Measurements from ENCODE around the gene CERS2. TPM values are rescaled to one million over a fixed set of nuclear protein-coding genes. Genes with fewer than 3 reads are reported as not detected.
"Not testable (repeated sequence)": the region's sequence is repeated elsewhere in the genome, so short reads cannot be mapped to it uniquely, and the experiment has no call there.

The CERS2 gene
- total RNA-seq, 4 donors from 2014 or later: 18.2 to 72.7 (median 45.4) TPM

DNA sequence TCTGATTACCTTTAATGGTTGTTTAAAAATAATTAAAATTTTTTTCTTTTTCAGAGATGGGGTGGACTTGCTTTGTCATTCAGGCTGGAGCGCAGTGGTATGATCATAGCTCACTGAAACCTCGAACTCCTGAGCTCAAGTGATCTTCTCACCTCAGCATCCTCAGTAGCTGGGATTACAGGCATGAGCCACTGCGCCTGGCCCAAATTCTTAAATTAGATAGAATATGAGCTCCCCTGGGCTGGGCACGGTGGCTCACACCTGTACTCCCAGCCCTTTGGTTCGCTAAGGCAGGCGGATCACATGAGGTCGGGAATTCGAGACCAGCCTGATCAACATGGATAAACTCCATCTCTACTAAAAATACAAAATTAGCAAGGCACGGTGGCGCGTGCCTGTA is 17.0 kb downstream of the CERS2 start:
- intact Hi-C loops (cut with DNase I): no loop called here
- Histone ChIP-seq H3K27me3 (no peaks in the 10 kb centered on the region), H3K27ac (no peak overlapping the region), H3K4me3 (no peak overlapping the region), H3K4me1 (no peaks in the 10 kb centered on the region), H3K9me3 (no peaks in the 10 kb centered on the region), H3K36me3 (peaks cover 20 to 100% (median 26%) of the 10 kb centered on the region in 3 donors)
- 96 to 98% methylated on average over 11 of the region's 11 CpGs for WGBS, 2 donors
- no peak for TF ChIP-seq POLR2A (IDR thresholded peaks at IDR 0.05)
- TF ChIP-seq, protein P1, sequence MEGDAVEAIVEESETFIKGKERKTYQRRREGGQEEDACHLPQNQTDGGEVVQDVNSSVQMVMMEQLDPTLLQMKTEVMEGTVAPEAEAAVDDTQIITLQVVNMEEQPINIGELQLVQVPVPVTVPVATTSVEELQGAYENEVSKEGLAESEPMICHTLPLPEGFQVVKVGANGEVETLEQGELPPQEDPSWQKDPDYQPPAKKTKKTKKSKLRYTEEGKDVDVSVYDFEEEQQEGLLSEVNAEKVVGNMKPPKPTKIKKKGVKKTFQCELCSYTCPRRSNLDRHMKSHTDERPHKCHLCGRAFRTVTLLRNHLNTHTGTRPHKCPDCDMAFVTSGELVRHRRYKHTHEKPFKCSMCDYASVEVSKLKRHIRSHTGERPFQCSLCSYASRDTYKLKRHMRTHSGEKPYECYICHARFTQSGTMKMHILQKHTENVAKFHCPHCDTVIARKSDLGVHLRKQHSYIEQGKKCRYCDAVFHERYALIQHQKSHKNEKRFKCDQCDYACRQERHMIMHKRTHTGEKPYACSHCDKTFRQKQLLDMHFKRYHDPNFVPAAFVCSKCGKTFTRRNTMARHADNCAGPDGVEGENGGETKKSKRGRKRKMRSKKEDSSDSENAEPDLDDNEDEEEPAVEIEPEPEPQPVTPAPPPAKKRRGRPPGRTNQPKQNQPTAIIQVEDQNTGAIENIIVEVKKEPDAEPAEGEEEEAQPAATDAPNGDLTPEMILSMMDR (IDR thresholded peaks at IDR 0.05): no peak
- DNase-seq: no peak

DNA sequence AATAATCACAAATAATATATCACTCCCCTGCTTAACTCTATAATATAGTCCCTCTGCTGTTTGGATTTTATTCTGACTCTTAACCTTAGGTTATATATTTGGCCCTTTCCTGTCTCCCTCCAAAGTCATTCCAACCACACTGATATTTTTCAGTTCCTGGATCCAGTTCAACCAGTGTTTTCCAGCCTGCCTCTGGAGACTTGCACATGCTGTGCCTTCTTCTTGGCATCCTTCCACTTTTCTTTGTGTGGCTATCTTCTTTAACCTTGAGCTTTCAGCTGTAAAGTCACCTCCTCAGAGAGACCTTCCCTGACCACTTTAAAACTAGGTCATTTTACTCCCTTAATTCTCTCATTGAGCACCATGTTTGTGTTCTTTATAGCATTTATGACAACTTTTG is 19.4 kb downstream of the CERS2 start:
- Histone ChIP-seq H3K27ac (no peak overlapping the region), H3K36me3 (peaks cover 20 to 100% (median 45%) of the 10 kb centered on the region in 3 donors), H3K4me3 (no peak overlapping the region), H3K9me3 (no peaks in the 10 kb centered on the region), H3K4me1 (no peaks in the 10 kb centered on the region), H3K27me3 (no peaks in the 10 kb centered on the region)
- DNase-seq: no peak
- intact Hi-C loops (cut with DNase I): no loop called here
- TF ChIP-seq, protein P1 (IDR thresholded peaks at IDR 0.05): no peak
- no peak for TF ChIP-seq POLR2A (IDR thresholded peaks at IDR 0.05)

DNA sequence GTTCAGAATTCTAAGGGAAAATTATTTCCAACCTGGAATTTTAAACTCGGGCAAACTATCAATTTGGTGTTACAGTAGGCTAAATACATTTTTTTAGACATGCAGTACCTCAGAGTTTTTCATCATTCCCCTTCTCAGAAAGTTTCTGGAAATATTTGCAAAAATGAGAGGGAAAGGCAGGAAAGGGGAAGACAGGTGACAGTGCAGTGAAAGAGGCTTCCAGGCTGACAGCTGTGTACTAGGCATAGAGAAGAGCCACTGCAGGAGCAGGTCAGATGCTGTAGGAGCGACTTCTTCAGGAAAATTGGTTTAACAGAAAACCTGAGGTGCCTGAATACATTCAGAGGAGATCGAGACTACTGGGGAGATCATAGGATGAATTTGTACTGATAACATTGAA is 19.9 kb downstream of the CERS2 start:
- H3K4me3 ChIP-seq: no peak overlapping the region
- TF ChIP-seq POLR2A (IDR thresholded peaks at IDR 0.05): no peak
- TF ChIP-seq, protein P1 (IDR thresholded peaks at IDR 0.05): no peak
- no peak overlapping the region for H3K27ac ChIP-seq
- H3K27me3 ChIP-seq: no peaks in the 10 kb centered on the region
- H3K36me3 ChIP-seq: peaks cover 19 to 100% (median 45%) of the 10 kb centered on the region in 3 donors
- no peak for DNase-seq
- no peaks in the 10 kb centered on the region for H3K4me1 ChIP-seq
- H3K9me3 ChIP-seq: no peaks in the 10 kb centered on the region
- intact Hi-C loops (cut with DNase I): no loop called here
- 85 to 93% methylated on average over 3 of the region's 3 CpGs for WGBS, 2 donors

DNA sequence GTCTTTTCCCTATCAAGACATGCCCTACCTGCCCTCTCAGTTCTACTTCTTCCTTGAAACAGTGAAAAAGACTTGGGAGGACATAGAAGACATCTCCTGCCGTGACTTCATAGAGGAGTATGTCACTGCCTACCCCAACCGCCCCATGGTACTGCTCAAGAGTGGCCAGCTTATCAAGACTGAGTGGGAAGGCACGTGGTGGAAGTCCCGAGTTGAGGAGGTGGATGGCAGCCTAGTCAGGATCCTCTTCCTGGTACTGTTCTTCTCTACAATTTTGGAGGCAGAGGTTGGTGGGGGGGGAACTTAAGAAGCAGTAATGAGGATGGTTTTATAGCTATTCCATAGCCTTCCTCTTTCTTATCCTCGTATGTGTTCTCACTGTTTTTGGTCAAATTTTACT is 29.8 kb downstream of the CERS2 start:
- TF ChIP-seq, protein P1 (IDR thresholded peaks at IDR 0.05): no peak
- TF ChIP-seq POLR2A (IDR thresholded peaks at IDR 0.05): no peak
- H3K4me1 ChIP-seq: no peaks in the 10 kb centered on the region
- no peaks in the 10 kb centered on the region for H3K27me3 ChIP-seq
- no peak overlapping the region for H3K4me3 ChIP-seq
- H3K27ac ChIP-seq: no peak overlapping the region
- intact Hi-C loops (cut with DNase I): no loop called here
- WGBS, 2 donors: 84 to 90% methylated on average over 4 to 5 of the region's 5 CpGs
- no peak for DNase-seq
- no peaks in the 10 kb centered on the region for H3K9me3 ChIP-seq
- peaks cover 4 to 100% (median 60%) of the 10 kb centered on the region in 3 donors for H3K36me3 ChIP-seq

DNA sequence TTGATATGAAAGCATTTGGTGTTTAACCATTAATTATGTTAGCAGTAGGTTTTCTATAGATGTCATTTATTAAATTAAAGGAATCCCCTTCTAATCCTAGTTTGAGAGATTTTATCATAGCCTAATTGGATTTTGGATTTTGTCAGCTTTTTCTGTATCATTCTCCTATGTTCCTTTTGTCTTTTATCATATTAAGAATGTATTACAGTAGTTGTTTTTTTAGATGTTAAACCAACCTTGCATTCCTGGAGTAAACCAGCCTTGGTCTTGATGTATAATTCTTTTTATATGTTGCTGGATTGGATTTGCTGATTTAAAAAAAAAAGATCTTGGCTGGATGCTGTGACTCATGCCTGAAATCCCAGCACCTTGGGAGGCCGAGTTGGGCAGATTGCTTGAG is 42.9 kb downstream of the CERS2 start:
- TF ChIP-seq POLR2A (IDR thresholded peaks at IDR 0.05): no peak
- 94% methylated on average over 1 of the region's 1 CpG for WGBS, 2 donors
- Histone ChIP-seq H3K4me1 (peaks cover 0 to 16% (median 9%) of the 10 kb centered on the region in 3 donors), H3K27ac (no peak overlapping the region), H3K27me3 (no peaks in the 10 kb centered on the region), H3K9me3 (peaks cover 0 to 12% (median 0%) of the 10 kb centered on the region in 3 donors), H3K36me3 (peaks cover 6 to 95% (median 18%) of the 10 kb centered on the region in 3 donors), H3K4me3 (no peak overlapping the region)
- DNase-seq: no peak
- intact Hi-C loops (cut with DNase I): no loop called here

DNA sequence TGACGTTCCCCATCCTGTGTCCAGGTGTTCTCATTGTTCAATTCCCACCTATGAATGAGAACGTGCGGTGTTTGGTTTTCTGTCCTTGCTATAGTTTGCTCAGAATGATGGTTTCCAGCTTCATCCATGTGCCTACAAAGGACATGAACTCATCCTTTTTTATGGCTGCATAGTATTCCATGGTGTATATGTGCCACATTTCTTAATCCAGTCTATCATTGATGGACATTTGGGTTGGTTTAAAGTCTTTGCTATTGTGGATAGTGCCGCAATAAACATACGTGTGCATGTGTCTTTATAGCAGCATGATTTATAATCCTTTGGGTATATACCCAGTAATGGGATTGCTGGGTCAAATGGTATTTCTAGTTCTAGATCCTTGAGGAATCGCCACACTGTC is 45.9 kb downstream of the CERS2 start:
- H3K27ac ChIP-seq; intact Hi-C loops (cut with DNase I); H3K27me3 ChIP-seq; H3K4me3 ChIP-seq; DNase-seq: not testable (repeated sequence)
- H3K4me1 ChIP-seq: peaks cover 0 to 25% (median 10%) of the 10 kb centered on the region in 3 donors
- H3K9me3 ChIP-seq: peaks cover 0 to 12% (median 0%) of the 10 kb centered on the region in 3 donors
- 92 to 97% methylated on average over 5 to 6 of the region's 6 CpGs for WGBS, 2 donors
- H3K36me3 ChIP-seq: peaks cover 5 to 65% (median 6%) of the 10 kb centered on the region in 3 donors

Measured in esophagus squamous epithelium (tissue), 5 donors.